PC-9 (cell line): ENCODE measurements around the gene NUP210. TPM values are rescaled to one million over a fixed set of nuclear protein-coding genes. Genes with fewer than 3 reads are reported as not detected.
A peak's percentile ranks its signal among the peaks of the same experiment; 100 is the strongest.

Experiments used
- BruUV-seq: library from RNA; stranded (reverse); fragments of 400-500 nt; replicated peaks from 2 replicates; lab custom pipeline; 2021; lab: Mats Ljungman, UMichigan
- CTCF ChIA-PET: fragments of 300-600 bp; sonication (Branson Sonifier 250); formaldehyde crosslinking; loops from one replicate; lab custom pipeline; 2022; ENCODE audit warnings: antibody characterized with exemption; lab: Charles Lee
- POLR2A ChIA-PET: fragments of 300-600 bp; sonication (Branson Sonifier 250); formaldehyde crosslinking; loops from one replicate; lab custom pipeline; 2022; ENCODE audit warnings: antibody characterized with exemption; ENCODE audit not compliant: unreplicated experiment; lab: Charles Lee
- DNase-seq, 2 experiments: peaks; one replicate each; pipeline versions ENCODE4 v3.0.0 to v3.0.0-alpha.2; 2015 to 2022; ENCODE audit warnings: mixed read lengths in 1 of 2
- H2AFZ ChIP-seq: fragments of 200-600 bp; sonication (generic); 2 replicates; pipeline ENCODE4 v1.8.1; 2017; ENCODE audit warnings: antibody characterized with exemption
- H3F3A ChIP-seq: fragments of 200-600 bp; sonication (generic); 2 replicates; pipeline ENCODE4 v1.8.1; 2017; ENCODE audit warnings: antibody characterized with exemption, mild to moderate bottlenecking, low read depth; ENCODE audit not compliant: insufficient read depth
- H3K27ac ChIP-seq: fragments of 200-600 bp; sonication (generic); 2 replicates; pipeline ENCODE4 v1.6.1; 2016; ENCODE audit warnings: mixed run types
- H3K27me3 ChIP-seq: fragments of 200-600 bp; sonication (generic); 2 replicates; pipeline ENCODE4 v1.6.1; 2016; ENCODE audit warnings: low read depth, mixed run types; ENCODE audit not compliant: insufficient read depth
- H3K36me3 ChIP-seq: fragments of 200-600 bp; sonication (generic); 2 replicates; pipeline ENCODE4 v1.6.1; 2016; ENCODE audit warnings: low read depth, mixed run types
- H3K4me1 ChIP-seq: fragments of 200-600 bp; sonication (generic); replicated peaks from 2 replicates; pipeline ENCODE4 v1.6.1; 2016; ENCODE audit warnings: mixed run types; ENCODE audit not compliant: insufficient read depth
- H3K4me2 ChIP-seq: fragments of 200-600 bp; sonication (generic); 2 replicates; pipeline ENCODE4 v1.6.1; 2017; ENCODE audit warnings: mixed run types
- H3K4me3 ChIP-seq: fragments of 200-600 bp; sonication (generic); 2 replicates; pipeline ENCODE4 v1.6.1; 2016; ENCODE audit warnings: mixed run types
- H3K79me2 ChIP-seq: fragments of 200-600 bp; sonication (generic); 2 replicates; pipeline ENCODE4 v1.6.1; 2017; ENCODE audit warnings: low read depth, mixed run types
- H3K9me2 ChIP-seq: fragments of 200-600 bp; sonication (generic); 2 replicates; pipeline ENCODE4 v1.8.1; 2017; ENCODE audit warnings: mild to moderate bottlenecking; ENCODE audit not compliant: insufficient read depth
- H3K9me3 ChIP-seq: fragments of 200-600 bp; sonication (generic); 2 replicates; pipeline ENCODE4 v1.8.1; 2016; ENCODE audit warnings: low read depth; ENCODE audit not compliant: insufficient read depth
- H4K20me1 ChIP-seq: fragments of 200-600 bp; sonication (generic); 2 replicates; pipeline ENCODE4 v1.8.1; 2017; ENCODE audit not compliant: insufficient read depth
- EZH2 ChIP-seq: fragments of 200-600 bp; sonication (generic); IDR thresholded peaks from 2 replicates; pipeline ENCODE4 v1.8.0; 2017; ENCODE audit warnings: antibody characterized with exemption, low read depth
- intact Hi-C: fragments of 100-400 bp; cut with micrococcal nuclease; formaldehyde crosslinking; loops from one replicate; pipeline ENCODE4 v1.10.0; 2022; ENCODE audit not compliant: unreplicated experiment
- total RNA-seq: library from RNA; stranded (reverse); gene quantifications from 2 replicates; pipeline ENCODE4 v1.2.3, GENCODE V29; 2021
- TF ChIP-seq, protein P1 (sequence below): fragments of 200-600 bp; sonication (generic); conservative IDR thresholded peaks from 2 replicates; pipeline ENCODE4 v1.6.1; 2017; ENCODE audit warnings: mixed run types, antibody characterized with exemption, mild to moderate bottlenecking, moderate library complexity

Gene NUP210
- total RNA-seq, 1 experiment from 2014 or later = 84.0 TPM

DNA sequence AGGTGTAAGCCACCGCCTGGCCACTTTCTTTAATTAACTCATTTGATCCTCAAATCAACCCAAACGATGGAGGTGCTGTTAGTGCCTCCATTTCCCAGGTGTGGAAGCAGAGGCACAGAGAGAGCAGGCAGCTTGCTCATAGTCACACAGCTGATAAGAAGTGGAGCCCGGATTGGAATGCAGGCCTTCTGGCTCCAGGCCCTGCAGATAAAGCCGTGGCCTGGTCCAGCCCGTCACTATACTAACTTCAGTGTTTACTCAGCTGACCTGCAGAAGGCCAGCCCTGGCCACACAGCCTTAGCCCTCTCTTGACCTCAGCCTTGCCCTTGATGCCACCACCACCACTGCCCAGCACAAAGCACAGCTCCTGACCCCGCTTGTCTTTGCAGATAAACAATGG lies 116.7 kb downstream of the NUP210 start:
- Histone ChIP-seq H3K79me2 (no peaks in the 10 kb centered on the region), H2AFZ (no peak overlapping the region), H3K27me3 (no peaks in the 10 kb centered on the region), H3K4me2 (no peak overlapping the region), H3K36me3 (no peaks in the 10 kb centered on the region), H3K4me1 (peaks cover 5% of the 10 kb centered on the region; the same call in 1 of the 2 replicates), H3F3A (peaks cover 7% of the 10 kb centered on the region; the same call in 1 of the 2 replicates), H3K9me2 (no peaks in the 10 kb centered on the region), H3K9me3 (no peaks in the 10 kb centered on the region), H3K27ac (no peak overlapping the region), H3K4me3 (no peak overlapping the region), H4K20me1 (no peaks in the 10 kb centered on the region)
- ChIA-PET POLR2A (interaction anchor here (0.7 kb wide), 1 partner anchor 1198 kb away, joined by 4 read pairs; no protein-coding TSS in a partner anchor), CTCF (interaction anchor here (0.6 kb wide), 1 partner anchor 46 kb away, joined by 5 read pairs; no protein-coding TSS in a partner anchor)
- TF ChIP-seq, protein P1, sequence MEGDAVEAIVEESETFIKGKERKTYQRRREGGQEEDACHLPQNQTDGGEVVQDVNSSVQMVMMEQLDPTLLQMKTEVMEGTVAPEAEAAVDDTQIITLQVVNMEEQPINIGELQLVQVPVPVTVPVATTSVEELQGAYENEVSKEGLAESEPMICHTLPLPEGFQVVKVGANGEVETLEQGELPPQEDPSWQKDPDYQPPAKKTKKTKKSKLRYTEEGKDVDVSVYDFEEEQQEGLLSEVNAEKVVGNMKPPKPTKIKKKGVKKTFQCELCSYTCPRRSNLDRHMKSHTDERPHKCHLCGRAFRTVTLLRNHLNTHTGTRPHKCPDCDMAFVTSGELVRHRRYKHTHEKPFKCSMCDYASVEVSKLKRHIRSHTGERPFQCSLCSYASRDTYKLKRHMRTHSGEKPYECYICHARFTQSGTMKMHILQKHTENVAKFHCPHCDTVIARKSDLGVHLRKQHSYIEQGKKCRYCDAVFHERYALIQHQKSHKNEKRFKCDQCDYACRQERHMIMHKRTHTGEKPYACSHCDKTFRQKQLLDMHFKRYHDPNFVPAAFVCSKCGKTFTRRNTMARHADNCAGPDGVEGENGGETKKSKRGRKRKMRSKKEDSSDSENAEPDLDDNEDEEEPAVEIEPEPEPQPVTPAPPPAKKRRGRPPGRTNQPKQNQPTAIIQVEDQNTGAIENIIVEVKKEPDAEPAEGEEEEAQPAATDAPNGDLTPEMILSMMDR = no peak
- no peak for TF ChIP-seq EZH2
- no peak for DNase-seq
- intact Hi-C loops = loop anchor here (5.0 kb wide), 1 partner anchor 149 kb away; no protein-coding TSS in a partner anchor
- BruUV-seq = no TSS peak

- no TSS peak for BruUV-seq
- no peaks in the 10 kb centered on the region for H3K27me3 ChIP-seq
- ChIA-PET POLR2A (no interaction called here), CTCF (no interaction called here)
- H3K79me2 ChIP-seq = no peaks in the 10 kb centered on the region
- TF ChIP-seq, protein P1 = no peak
- no peak for TF ChIP-seq EZH2
- no peaks in the 10 kb centered on the region for H3K36me3 ChIP-seq
- H3K4me3 ChIP-seq = no peak overlapping the region
- H3K4me1 ChIP-seq = peaks cover 12% of the 10 kb centered on the region; the same call in 1 of the 2 replicates
- H3F3A ChIP-seq = peaks cover 12% of the 10 kb centered on the region; the same call in 1 of the 2 replicates
- H4K20me1 ChIP-seq = no peaks in the 10 kb centered on the region
- H3K9me3 ChIP-seq = no peaks in the 10 kb centered on the region
- DNase-seq = peak; percentile 34 to 60
- H3K4me2 ChIP-seq = peak overlapping the region; percentile 16; the same call in 1 of the 2 replicates
- no peaks in the 10 kb centered on the region for H3K9me2 ChIP-seq
- H3K27ac ChIP-seq = no peak overlapping the region
- no peak overlapping the region for H2AFZ ChIP-seq
- intact Hi-C loops = loop anchor here (5.0 kb wide), 1 partner anchor 151 kb away; no protein-coding TSS in a partner anchor
Measured at GRCh38 chr3:13301286-13301987, 118.7 kb downstream of the NUP210 start.

DNA sequence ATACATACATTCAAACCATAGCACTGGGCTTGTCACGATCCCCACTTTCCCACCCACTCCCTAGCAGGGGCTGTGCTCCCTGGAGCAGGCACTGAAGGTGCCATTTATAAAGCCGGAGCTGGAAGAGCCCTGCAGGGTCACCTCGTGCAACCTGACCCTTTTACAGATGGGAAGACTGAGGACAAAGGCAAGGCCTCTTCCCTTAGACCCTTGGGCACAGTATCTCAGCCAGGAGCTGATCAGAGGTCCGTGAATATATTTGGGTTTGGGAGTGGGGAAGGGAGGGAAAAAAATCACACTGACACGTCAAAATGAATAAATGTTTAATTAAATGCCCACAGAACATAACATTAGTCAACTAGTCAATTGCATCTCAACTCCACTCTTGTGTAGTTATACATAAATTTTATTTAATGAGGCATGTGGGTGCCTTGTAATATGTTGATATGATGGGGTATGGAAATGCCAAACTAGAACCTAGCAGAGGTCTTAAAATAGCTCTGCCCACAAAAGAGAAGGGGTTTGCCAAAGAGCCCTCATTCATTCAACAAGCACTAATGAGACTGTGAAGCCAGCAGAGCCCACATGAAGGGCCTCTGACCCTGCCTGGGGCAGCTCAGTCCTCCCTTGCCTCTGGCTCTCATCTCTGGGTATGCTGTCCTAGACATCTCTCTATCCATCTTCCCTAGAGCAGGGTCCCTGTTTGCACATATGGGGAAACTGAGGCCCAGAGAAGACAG lies 119.4 kb downstream of the NUP210 start:
- ChIA-PET CTCF (no interaction called here), POLR2A (no interaction called here)
- Histone ChIP-seq H3K4me3 (no peak overlapping the region), H3K9me3 (no peaks in the 10 kb centered on the region), H3K27ac (no peak overlapping the region), H3F3A (peaks cover 12% of the 10 kb centered on the region; the same call in 1 of the 2 replicates), H3K27me3 (no peaks in the 10 kb centered on the region), H3K9me2 (no peaks in the 10 kb centered on the region), H3K79me2 (no peaks in the 10 kb centered on the region), H4K20me1 (no peaks in the 10 kb centered on the region), H3K4me2 (no peak overlapping the region), H2AFZ (no peak overlapping the region), H3K4me1 (peaks cover 12% of the 10 kb centered on the region; the same call in 1 of the 2 replicates), H3K36me3 (no peaks in the 10 kb centered on the region)
- intact Hi-C loops = loop anchor here (5.0 kb wide), 1 partner anchor 152 kb away; no protein-coding TSS in a partner anchor
- TF ChIP-seq EZH2 = no peak
- TF ChIP-seq, protein P1 = no peak
- BruUV-seq = no TSS peak
- no peak for DNase-seq
